Parathyroid adenoma (tissue), 2 donors: ENCODE data around the gene CFAP61.
"Not testable (repeated sequence)": the region's sequence is repeated elsewhere in the genome, so short reads cannot be mapped to it uniquely, and the experiment has no call there.

Experiments
- H2AFZ ChIP-seq: fragments of 300-600 bp; sonication (generic); one replicate; pipeline ENCODE4 v1.7.0; 2017; ENCODE audit warnings: antibody characterized with exemption, mild to moderate bottlenecking
- H3K27ac ChIP-seq: fragments of 300-600 bp; sonication (generic); one replicate; pipeline ENCODE4 v1.7.0; 2017
- H3K27me3 ChIP-seq: fragments of 300-600 bp; sonication (generic); one replicate; pipeline ENCODE4 v1.7.0; 2017; ENCODE audit warnings: low read length; ENCODE audit not compliant: control insufficient read depth, insufficient read depth
- H3K36me3 ChIP-seq: fragments of 300-600 bp; sonication (generic); one replicate; pipeline ENCODE4 v1.7.0; 2017; ENCODE audit warnings: low read length; ENCODE audit not compliant: control insufficient read depth, insufficient read depth
- H3K4me1 ChIP-seq: fragments of 300-600 bp; sonication (generic); one replicate; pipeline ENCODE4 v1.7.0; 2017; ENCODE audit warnings: control low read depth
- H3K4me2 ChIP-seq: fragments of 300-600 bp; sonication (generic); one replicate; pipeline ENCODE4 v1.7.0; 2017; ENCODE audit warnings: low read length
- H3K4me3 ChIP-seq: fragments of 300-600 bp; sonication (generic); one replicate; pipeline ENCODE4 v1.7.0; 2017; ENCODE audit warnings: low read depth, low read length
- H3K79me2 ChIP-seq: fragments of 300-600 bp; sonication (generic); one replicate; pipeline ENCODE4 v1.7.0; 2017; ENCODE audit warnings: control low read depth
- H3K9ac ChIP-seq: fragments of 300-600 bp; sonication (generic); one replicate; pipeline ENCODE4 v1.7.0; 2017; ENCODE audit warnings: mild to moderate bottlenecking
- H3K9me3 ChIP-seq: fragments of 300-600 bp; sonication (generic); one replicate; pipeline ENCODE4 v1.7.0; 2017; ENCODE audit warnings: low read length; ENCODE audit not compliant: control insufficient read depth
- CTCF ChIP-seq: fragments of 300-600 bp; sonication (generic); IDR thresholded peaks from one replicate; pipeline ENCODE4 v1.7.0; 2017; ENCODE audit warnings: antibody characterized with exemption, mild to moderate bottlenecking
- donor health status: primary hyperparathyroidism.

The CFAP61 gene

GRCh38 chr20:20341371-20341770 lies 289.0 kb downstream of the CFAP61 start:
- no peaks in the 10 kb centered on the region for H3K4me1 ChIP-seq

GRCh38 chr20:20342066-20342465 lies 289.7 kb downstream of the CFAP61 start:
- H3K36me3 ChIP-seq, result no peaks in the 10 kb centered on the region
- H3K9me3 ChIP-seq, result no peaks in the 10 kb centered on the region
- H3K4me1 ChIP-seq, result no peaks in the 10 kb centered on the region
- no peaks in the 10 kb centered on the region for H3K27me3 ChIP-seq
- H3K4me2 ChIP-seq, result no peak overlapping the region
- no peak overlapping the region for H3K9ac ChIP-seq
- H3K4me3 ChIP-seq, result no peak overlapping the region
- no peak overlapping the region for H2AFZ ChIP-seq
- no peak overlapping the region for H3K27ac ChIP-seq
- H3K79me2 ChIP-seq, result no peaks in the 10 kb centered on the region
- no peak for TF ChIP-seq CTCF

More at GRCh38 chr20:20341371-20341770, 289.0 kb downstream of the CFAP61 start:
- Histone ChIP-seq H3K79me2 (no peaks in the 10 kb centered on the region), H3K36me3 (no peaks in the 10 kb centered on the region), H2AFZ (no peak overlapping the region), H3K4me3 (no peak overlapping the region), H3K4me2 (no peak overlapping the region), H3K9ac (no peak overlapping the region), H3K9me3 (no peaks in the 10 kb centered on the region), H3K27ac (no peak overlapping the region), H3K27me3 (no peaks in the 10 kb centered on the region)
- no peak for TF ChIP-seq CTCF

GRCh38 chr20:20343932-20344331 lies 291.6 kb downstream of the CFAP61 start:
- Histone ChIP-seq H3K4me3 (no peak overlapping the region), H2AFZ (no peak overlapping the region), H3K27ac (no peak overlapping the region), H3K79me2 (no peaks in the 10 kb centered on the region), H3K36me3 (no peaks in the 10 kb centered on the region), H3K4me1 (no peaks in the 10 kb centered on the region), H3K4me2 (no peak overlapping the region), H3K9me3 (no peaks in the 10 kb centered on the region), H3K9ac (no peak overlapping the region), H3K27me3 (no peaks in the 10 kb centered on the region)
- TF ChIP-seq CTCF, result no peak

- TF ChIP-seq CTCF, result no peak
- H3K4me3 ChIP-seq, result no peak overlapping the region
- H3K27me3 ChIP-seq, result no peaks in the 10 kb centered on the region
- no peaks in the 10 kb centered on the region for H3K4me1 ChIP-seq
- H3K4me2 ChIP-seq, result no peak overlapping the region
- H2AFZ ChIP-seq, result no peak overlapping the region
- H3K36me3 ChIP-seq, result no peaks in the 10 kb centered on the region
- H3K9ac ChIP-seq, result no peak overlapping the region
- no peaks in the 10 kb centered on the region for H3K79me2 ChIP-seq
- no peak overlapping the region for H3K27ac ChIP-seq
- H3K9me3 ChIP-seq, result no peaks in the 10 kb centered on the region
Measured at GRCh38 chr20:20344476-20344875, 292.1 kb downstream of the CFAP61 start.

GRCh38 chr20:20353576-20353975 lies 301.2 kb downstream of the CFAP61 start:
- H3K79me2 ChIP-seq, result no peaks in the 10 kb centered on the region
- TF ChIP-seq CTCF, result no peak

GRCh38 chr20:20355503-20355902 lies 303.2 kb downstream of the CFAP61 start:
- not testable (repeated sequence) for H3K36me3 ChIP-seq, H3K79me2 ChIP-seq, H3K27ac ChIP-seq, H3K4me2 ChIP-seq, H3K4me3 ChIP-seq, H3K9me3 ChIP-seq, H3K9ac ChIP-seq, H3K4me1 ChIP-seq, H3K27me3 ChIP-seq, H2AFZ ChIP-seq

More at GRCh38 chr20:20353576-20353975, 301.2 kb downstream of the CFAP61 start:
- H3K27ac ChIP-seq, result no peak overlapping the region
- no peak overlapping the region for H3K4me3 ChIP-seq
- H3K27me3 ChIP-seq, result no peaks in the 10 kb centered on the region
- H3K9ac ChIP-seq, result no peak overlapping the region
- no peak overlapping the region for H2AFZ ChIP-seq
- H3K4me2 ChIP-seq, result no peak overlapping the region
- no peaks in the 10 kb centered on the region for H3K36me3 ChIP-seq
- H3K4me1 ChIP-seq, result no peaks in the 10 kb centered on the region
- no peaks in the 10 kb centered on the region for H3K9me3 ChIP-seq
